Stimulated activated CD8-positive, alpha-beta memory T cell treated with anti-CD3 and anti-CD28 coated beads, Interleukin-7, amount 100 ng/mL, for 24 hours (primary cell): ENCODE measurements around the gene CPNE9.

ENCODE experiments used
- DNase-seq: peaks from one replicate; pipeline ENCODE4 v3.0.0-alpha.2; 2020; ENCODE audit warnings: low read depth

CPNE9 gene

DNA sequence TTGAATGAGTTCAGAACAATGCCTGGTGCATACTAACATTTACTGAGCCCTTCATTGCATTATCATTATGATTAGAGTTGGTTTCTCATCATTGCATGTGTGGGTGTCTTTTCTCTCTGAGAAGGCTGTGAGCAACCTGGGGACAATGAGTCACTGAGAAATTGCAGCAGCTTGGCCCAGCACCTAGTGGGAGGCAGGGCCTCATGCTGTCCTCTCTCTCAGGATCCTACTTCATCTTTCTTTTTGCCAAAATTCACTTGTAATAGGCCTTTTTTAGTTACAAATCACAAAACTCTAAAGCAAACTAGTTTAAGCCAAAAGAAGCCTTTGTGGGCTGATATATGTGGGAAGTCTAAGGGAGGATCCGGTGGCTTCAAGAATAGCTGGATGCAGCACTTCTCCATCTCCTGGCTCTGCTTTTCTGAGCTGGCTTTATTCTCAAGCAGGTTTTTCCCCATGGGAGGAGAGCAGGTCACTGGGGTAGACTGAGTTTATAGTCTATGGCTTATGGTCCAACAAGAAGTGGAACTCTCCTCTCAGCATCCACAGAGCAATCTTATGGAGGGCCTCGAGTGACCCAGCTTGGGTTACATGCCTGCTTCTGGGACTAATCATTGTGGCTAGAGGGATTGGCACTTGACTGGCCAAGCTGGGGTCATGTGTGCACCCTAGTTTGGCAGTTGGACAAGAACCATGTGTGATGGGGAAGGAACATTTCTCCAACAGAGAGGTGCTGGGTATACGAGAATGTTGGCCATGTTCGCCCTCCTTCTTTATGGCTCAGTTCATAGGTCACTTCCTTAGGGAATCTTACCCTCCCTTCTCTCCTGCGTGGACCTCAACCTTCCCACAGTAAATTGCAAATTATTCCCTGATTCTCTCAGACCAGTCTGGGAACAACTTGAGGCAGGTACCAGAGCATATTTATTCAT lies 74.8 kb downstream of the CPNE9 start:
- no peak for DNase-seq

DNA sequence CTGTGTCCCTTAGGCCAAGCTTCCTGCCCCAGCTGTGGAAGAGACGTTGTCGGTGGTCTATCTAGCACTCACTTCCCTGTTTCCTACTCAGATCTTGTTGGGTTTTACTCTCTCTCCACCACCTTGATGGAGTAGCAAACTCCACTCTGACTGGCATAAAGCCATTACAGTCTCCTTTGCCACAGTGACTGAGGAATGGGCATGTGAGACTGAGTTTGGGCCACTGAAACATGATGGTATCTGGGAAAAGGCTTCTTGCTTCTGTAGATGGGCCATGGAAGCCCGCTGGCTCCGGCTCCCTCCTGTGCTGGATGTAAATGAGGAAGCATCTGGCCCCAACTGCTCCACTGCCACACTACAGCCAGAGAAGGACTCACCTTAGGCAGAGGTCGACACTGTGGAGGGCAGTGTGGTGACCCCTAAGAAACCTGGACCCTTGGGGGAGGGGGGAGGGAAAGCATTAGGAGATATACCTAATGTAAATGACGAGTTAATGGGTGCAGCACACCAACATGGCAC lies 75.5 kb downstream of the CPNE9 start:
- DNase-seq, result no peak
